GM13976 (cell line): Measurements from ENCODE around the gene FIP1L1.

ENCODE experiments used
- DNase-seq: peaks from one replicate; pipeline ENCODE4 v3.0.0; 2012; ENCODE audit warnings: low spot score
- CTCF ChIP-seq: IDR thresholded peaks from 2 replicates; pipeline ENCODE4 v1.5.1; 2012; ENCODE audit warnings: borderline replicate concordance, mild to moderate bottlenecking; ENCODE audit not compliant: insufficient read depth; ENCODE audit errors: extremely low read depth, missing control alignments, control extremely low read depth
- in situ Hi-C: fragments of 300-500 bp; cut with MboI; formaldehyde crosslinking; loops from one replicate; pipeline ENCODE4 v1.12.0; 2022; ENCODE audit warnings: low sequenced_read_pairs, mixed read lengths, inconsistent platforms; ENCODE audit not compliant: unreplicated experiment

The FIP1L1 gene

DNA sequence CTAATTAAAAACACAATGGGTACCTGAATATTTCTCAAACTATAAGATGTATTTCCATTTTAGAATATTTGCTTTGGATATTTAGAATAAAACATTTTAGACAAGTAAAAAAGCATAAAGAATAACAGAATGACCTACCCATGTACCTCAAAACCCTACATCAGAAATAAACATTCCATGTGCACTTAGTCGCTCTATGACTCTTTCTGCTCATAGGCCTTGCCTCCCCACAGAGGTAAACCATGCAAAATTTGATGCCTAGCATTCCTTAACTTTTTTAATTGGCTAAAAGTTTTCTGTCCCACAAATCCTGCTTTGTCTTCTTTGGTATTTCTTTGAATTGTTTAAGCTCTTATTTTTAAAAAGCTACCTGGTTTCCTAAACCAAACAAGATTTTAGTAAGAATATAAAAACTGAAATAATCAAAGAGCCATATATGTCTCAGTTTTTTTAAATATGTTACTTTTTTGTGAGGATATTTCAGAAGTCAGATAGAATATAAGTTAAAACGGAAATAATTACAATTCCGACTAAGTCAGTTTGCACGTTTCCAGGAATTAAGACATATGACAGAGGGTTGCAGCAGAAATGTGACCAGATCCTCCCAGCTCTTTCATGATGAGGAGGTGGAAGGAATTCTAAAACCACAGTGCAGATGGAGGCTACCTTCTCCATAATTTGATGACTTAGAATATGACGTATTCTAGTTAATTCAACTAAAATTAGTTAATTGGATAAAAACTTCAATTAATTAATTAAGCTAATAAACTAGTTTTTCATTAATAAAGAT, 102.5 kb downstream of the FIP1L1 start:
- DNase-seq = no peak
- in situ Hi-C loops = loop anchor here (25.0 kb wide), 2 partner anchors 443 to 732 kb away; no protein-coding TSS in a partner anchor
- TF ChIP-seq CTCF = no peak

DNA sequence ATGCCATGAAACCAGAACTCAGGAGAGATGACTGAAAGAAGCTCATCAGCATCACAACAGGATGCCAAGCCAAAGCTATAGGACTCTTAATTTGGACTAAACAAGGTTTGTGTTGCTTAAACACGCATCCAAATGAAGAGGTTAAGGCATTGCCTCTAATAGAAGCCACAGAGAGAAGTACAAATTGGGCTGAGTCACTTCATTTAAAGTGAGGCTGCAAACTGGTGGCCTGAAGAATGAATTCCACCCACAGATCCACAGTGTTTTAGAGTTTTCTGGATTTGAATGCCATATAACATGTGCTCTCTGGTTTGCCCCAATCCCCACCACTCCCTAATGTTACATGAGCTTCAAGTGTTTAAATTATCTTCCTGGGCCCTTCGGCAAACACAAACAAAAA, 103.5 kb downstream of the FIP1L1 start:
- in situ Hi-C loops = loop anchor here (25.0 kb wide), 2 partner anchors 444 to 731 kb away; no protein-coding TSS in a partner anchor
- no peak for DNase-seq
- no peak for TF ChIP-seq CTCF

DNA sequence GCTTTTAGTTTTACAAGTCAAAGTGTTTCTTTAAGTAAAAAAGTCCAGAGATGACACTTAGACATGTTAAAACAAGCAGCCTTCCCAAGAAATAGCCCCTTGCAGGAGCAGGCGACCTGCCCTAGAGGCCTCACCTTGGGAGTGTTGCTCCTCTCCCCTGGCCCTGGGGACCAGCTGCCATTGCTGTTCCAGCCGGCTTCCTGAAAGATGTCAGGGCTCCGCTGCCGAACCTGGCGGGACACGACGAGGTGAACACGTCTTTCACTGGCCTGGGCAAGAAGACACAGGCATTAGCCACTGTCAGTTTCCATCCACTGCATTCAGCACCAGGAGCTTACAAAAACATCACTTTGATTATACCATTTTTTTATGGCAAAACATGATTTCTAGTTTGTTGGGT, 104.1 kb downstream of the FIP1L1 start:
- in situ Hi-C loops = loop anchor here (25.0 kb wide), 2 partner anchors 444 to 731 kb away; no protein-coding TSS in a partner anchor
- DNase-seq = no peak
- TF ChIP-seq CTCF = no peak

DNA sequence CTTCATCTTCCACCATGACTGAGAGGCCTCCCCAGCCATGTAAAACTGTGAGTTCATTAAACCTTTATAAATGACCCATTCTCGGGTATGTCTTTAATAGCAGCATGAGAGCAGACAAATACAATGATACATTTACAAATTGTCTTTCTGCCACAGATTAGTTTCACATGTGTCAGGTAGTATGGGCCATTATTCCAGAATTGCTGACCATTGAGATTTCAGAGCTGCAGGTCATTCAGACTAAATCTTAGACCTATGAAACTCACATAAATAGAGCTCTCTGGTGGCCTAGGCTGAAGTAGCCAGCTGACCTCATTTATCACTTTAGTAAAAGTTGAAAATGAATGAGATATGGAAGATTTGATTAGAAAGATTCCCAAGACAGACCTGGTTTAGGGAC, 105.8 kb downstream of the FIP1L1 start:
- DNase-seq = no peak
- in situ Hi-C loops = loop anchor here (25.0 kb wide), 2 partner anchors 446 to 729 kb away; no protein-coding TSS in a partner anchor
- TF ChIP-seq CTCF = no peak

- DNase-seq = no peak
- TF ChIP-seq CTCF = no peak
- in situ Hi-C loops = loop anchor here (25.0 kb wide), 2 partner anchors 448 to 727 kb away; no protein-coding TSS in a partner anchor
Observed at GRCh38 chr4:53484911-53485657, 107.6 kb downstream of the FIP1L1 start.

- no peak for TF ChIP-seq CTCF
- in situ Hi-C loops = loop anchor here (25.0 kb wide), 2 partner anchors 448 to 727 kb away; no protein-coding TSS in a partner anchor
- DNase-seq = no peak
Observed at GRCh38 chr4:53485658-53486040, 108.2 kb downstream of the FIP1L1 start.
